HCT116 (cell line): Measurements from ENCODE around the gene MAPKAP1. TPM values are rescaled to one million over a fixed set of nuclear protein-coding genes. Genes with fewer than 3 reads are reported as not detected.

Experiments
- ATAC-seq: fragments of 200-7000 bp; cut with Tn5 transposase; 2 replicates; pipeline ENCODE4 v1.9.1; 2020; ENCODE audit warnings: mild to moderate bottlenecking, moderate library complexity
- BruUV-seq: library from RNA; stranded (reverse); fragments of 400-500 nt; replicated peaks from 2 replicates; lab custom pipeline; 2021; lab: Mats Ljungman, UMichigan
- CTCF ChIA-PET: fragments of 300-600 bp; sonication (Branson Sonifier 250); formaldehyde crosslinking; loops from one replicate; lab custom pipeline; 2021; ENCODE audit warnings: antibody characterized with exemption; lab: Charles Lee
- POLR2A ChIA-PET: fragments of 300-600, 350-600 bp; sonication (Branson Sonifier 250); formaldehyde crosslinking; loops from one replicate; lab custom pipeline; 2021; ENCODE audit warnings: antibody characterized with exemption; lab: Charles Lee
- RAD21 ChIA-PET, 2 experiments: fragments of 300-600 bp; sonication (Branson Sonifier 250); formaldehyde crosslinking; loops; one replicate each; lab custom pipeline; 2023; ENCODE audit warnings: low total read pairs in 2 of 2; ENCODE audit not compliant: uncharacterized antibody in 2 of 2, unreplicated experiment in 2 of 2, low non-redundant PET in 1 of 2; lab: Charles Lee
- DNase-seq: peaks from one replicate; pipeline ENCODE4 v3.0.0-alpha.2; 2010; ENCODE audit warnings: low read depth, low spot score
- H2AFZ ChIP-seq: fragments of 200-600 bp; shearing (Covaris generic), sonication (generic); 2 replicates; pipeline ENCODE4 v1.6.1; 2017; ENCODE audit warnings: low read depth, mixed run types, mixed read lengths, antibody characterized with exemption, low read length; ENCODE audit not compliant: poor library complexity, severe bottlenecking
- H3K27ac ChIP-seq: 2 replicates; pipeline ENCODE4 v1.5.1; 2012; ENCODE audit warnings: low read depth, low read length
- H3K27me3 ChIP-seq: fragments of 200-600 bp; sonication (generic); 2 replicates; pipeline ENCODE4 v1.6.1; 2016; ENCODE audit warnings: mixed run types, low read length, mixed read lengths; ENCODE audit not compliant: insufficient read depth
- H3K36me3 ChIP-seq, 2 experiments: fragments of 200-500 bp in 1 of 2; fragments of 200-600 bp in 1 of 2; sonication (Bioruptor generic) in 1 of 2; sonication (generic) in 1 of 2; 2 replicates each; pipeline versions ENCODE4 v1.5.1 to v1.6.1; 2014 to 2016; ENCODE audit warnings: low read length in 2 of 2, inconsistent platforms in 1 of 2, mixed read lengths in 1 of 2, mixed run types in 1 of 2; ENCODE audit not compliant: insufficient read depth in 2 of 2, control insufficient read depth in 1 of 2
- H3K4me1 ChIP-seq, 2 experiments: fragments of 200-600 bp in 1 of 2; sonication (generic) in 1 of 2; 2 replicates each; pipeline versions ENCODE4 v1.5.1 to v1.6.1; 2012 to 2017; ENCODE audit warnings: low read length in 2 of 2, inconsistent platforms in 1 of 2, mild to moderate bottlenecking in 1 of 2, mixed read lengths in 1 of 2, mixed run types in 1 of 2, moderate library complexity in 1 of 2; ENCODE audit not compliant: insufficient read depth in 2 of 2, control insufficient read depth in 1 of 2
- H3K4me2 ChIP-seq: fragments of 200-600 bp; sonication (generic); 2 replicates; pipeline ENCODE4 v1.6.1; 2017; ENCODE audit warnings: mixed run types, low read length, mixed read lengths
- H3K4me3 ChIP-seq, 2 experiments: fragments of 200-600 bp in 1 of 2; sonication (generic) in 1 of 2; replicated peaks in 1 of 2; 2 replicates each; pipeline ENCODE4 v1.5.1; 2011 to 2016; ENCODE audit warnings: low read length in 2 of 2, control low read depth in 1 of 2, low read depth in 1 of 2, mild to moderate bottlenecking in 1 of 2, mixed read lengths in 1 of 2, mixed run types in 1 of 2
- H3K79me2 ChIP-seq: fragments of 200-600 bp; sonication (generic); 2 replicates; pipeline ENCODE4 v1.6.1; 2017; ENCODE audit warnings: mild to moderate bottlenecking, mixed run types, low read length, moderate library complexity, mixed read lengths; ENCODE audit not compliant: insufficient read depth
- H3K9ac ChIP-seq: fragments of 200-600 bp; sonication (generic); 2 replicates; pipeline ENCODE4 v1.6.1; 2016; ENCODE audit warnings: low read length, mixed read lengths
- H3K9me2 ChIP-seq: fragments of 200-600 bp; sonication (generic), shearing (Covaris generic); 2 replicates; pipeline ENCODE4 v1.6.1; 2017; ENCODE audit warnings: mixed run types, mild to moderate bottlenecking, moderate library complexity; ENCODE audit not compliant: insufficient read depth
- H3K9me3 ChIP-seq, 2 experiments: fragments of 200-500 bp in 1 of 2; fragments of 200-600 bp in 1 of 2; sonication (Bioruptor generic) in 1 of 2; sonication (generic) in 1 of 2; 2 replicates each; pipeline ENCODE4 v1.6.1; 2014 to 2017; ENCODE audit warnings: low read length in 2 of 2, mixed read lengths in 2 of 2, inconsistent platforms in 1 of 2, low read depth in 1 of 2, mild to moderate bottlenecking in 1 of 2, mixed run types in 1 of 2, moderate library complexity in 1 of 2; ENCODE audit not compliant: control insufficient read depth in 1 of 2, insufficient read depth in 1 of 2
- H4K20me1 ChIP-seq: fragments of 200-600 bp; sonication (generic), shearing (Covaris generic); 2 replicates; pipeline ENCODE4 v1.6.1; 2017; ENCODE audit warnings: mixed run types, mild to moderate bottlenecking, moderate library complexity; ENCODE audit not compliant: insufficient read depth
- ATF3 ChIP-seq: IDR thresholded peaks from 2 replicates; pipeline ENCODE4 v1.6.1; 2012
- CEBPB ChIP-seq: IDR thresholded peaks from 2 replicates; pipeline ENCODE4 v1.6.1; 2012; ENCODE audit warnings: low read depth
- ELF1 ChIP-seq: IDR thresholded peaks from 2 replicates; pipeline ENCODE4 v1.6.1; 2012; ENCODE audit warnings: low read depth, borderline replicate concordance
- EZH2 ChIP-seq: fragments of 200-600 bp; sonication (generic); IDR thresholded peaks from 2 replicates; pipeline ENCODE4 v1.6.1; 2017; ENCODE audit warnings: antibody characterized with exemption, mixed run types
- FOSL1 ChIP-seq: IDR thresholded peaks from 2 replicates; pipeline ENCODE4 v1.6.1; 2012; ENCODE audit warnings: low read depth
- POLR2AphosphoS5 ChIP-seq: IDR thresholded peaks from 2 replicates; pipeline ENCODE4 v1.6.1; 2011; ENCODE audit warnings: mild to moderate bottlenecking, low read depth, low read length, moderate library complexity
- REST ChIP-seq: IDR thresholded peaks from 2 replicates; pipeline ENCODE4 v1.6.1; 2012; ENCODE audit warnings: low read depth
- SIN3A ChIP-seq: IDR thresholded peaks from 2 replicates; pipeline ENCODE4 v1.6.1; 2012; ENCODE audit warnings: low read depth
- SRF ChIP-seq: IDR thresholded peaks from 2 replicates; pipeline ENCODE4 v1.6.1; 2012; ENCODE audit warnings: low read depth
- TCF7L2 ChIP-seq: IDR thresholded peaks from 2 replicates; pipeline ENCODE4 v1.7.0; 2011; ENCODE audit warnings: borderline replicate concordance, inconsistent platforms; ENCODE audit not compliant: insufficient read depth, insufficient read length; ENCODE audit errors: extremely low read depth
- ZNF274 ChIP-seq: fragments of 200-500 bp; sonication (Bioruptor generic); IDR thresholded peaks from 2 replicates; pipeline ENCODE4 v1.6.1; 2014; ENCODE audit warnings: mild to moderate bottlenecking, low read depth, low read length, inconsistent platforms
- intact Hi-C: fragments of 100-400 bp; cut with micrococcal nuclease; formaldehyde crosslinking; loops from 2 replicates; pipeline ENCODE4 v1.10.0; 2022
- total RNA-seq: library from RNA; stranded (reverse); gene quantifications from one replicate; pipeline ENCODE4 v1.2.1, GENCODE V29; 2021; ENCODE audit not compliant: unreplicated experiment
- TF ChIP-seq, protein P1 (sequence below): IDR thresholded peaks from 2 replicates; pipeline ENCODE4 v1.6.1; 2011; ENCODE audit warnings: mild to moderate bottlenecking, low read length, moderate library complexity; ENCODE audit not compliant: insufficient replicate concordance; ENCODE audit errors: extremely low read depth

MAPKAP1 gene
- total RNA-seq, 1 experiment from 2014 or later = 72.5 TPM

DNA sequence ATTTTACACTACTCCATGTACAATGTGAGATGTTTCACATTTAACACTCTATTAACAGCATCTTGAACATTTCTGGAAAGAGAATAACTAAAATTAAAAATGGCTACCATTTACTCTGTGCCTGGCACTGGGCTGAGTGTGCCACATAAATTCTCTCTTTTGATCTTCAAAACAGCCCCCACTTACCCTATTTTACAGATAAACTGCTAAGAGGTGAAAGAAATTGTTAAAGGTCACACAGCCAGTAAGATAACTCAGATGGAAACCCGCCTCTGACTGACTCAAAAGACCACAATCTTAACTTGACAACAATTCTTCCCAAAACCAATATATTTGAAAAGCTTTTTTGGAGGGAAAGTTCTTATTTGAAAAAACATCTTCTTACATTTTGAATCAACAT lies 97.3 kb downstream of the MAPKAP1 start:
- DNase-seq (no peak), ATAC-seq (no peak)
- no peak overlapping the region for H2AFZ ChIP-seq
- no peaks in the 10 kb centered on the region for H3K9me2 ChIP-seq
- no peaks in the 10 kb centered on the region for H3K27me3 ChIP-seq
- no peak overlapping the region for H3K4me2 ChIP-seq
- H3K4me3 ChIP-seq = no peak overlapping the region
- ChIA-PET POLR2A (no interaction called here), RAD21 (no interaction called here), CTCF (no interaction called here)
- no TSS peak for BruUV-seq
- H3K27ac ChIP-seq = no peak overlapping the region
- peaks cover 57% of the 10 kb centered on the region for H3K79me2 ChIP-seq
- intact Hi-C loops = no loop called here
- H4K20me1 ChIP-seq = peaks cover 7% of the 10 kb centered on the region; the same call in 1 of the 2 replicates
- no peaks in the 10 kb centered on the region for H3K4me1 ChIP-seq
- H3K9ac ChIP-seq = no peak overlapping the region
- H3K36me3 ChIP-seq = no peaks in the 10 kb centered on the region
- no peaks in the 10 kb centered on the region for H3K9me3 ChIP-seq
- TF ChIP-seq FOSL1 (no peak), REST (no peak), ATF3 (no peak)

- Histone ChIP-seq H3K27me3 (no peaks in the 10 kb centered on the region), H3K4me2 (no peak overlapping the region), H2AFZ (no peak overlapping the region), H3K4me3 (no peak overlapping the region), H3K9me3 (no peaks in the 10 kb centered on the region), H4K20me1 (peaks cover 7% of the 10 kb centered on the region; the same call in 1 of the 2 replicates), H3K27ac (no peak overlapping the region), H3K9me2 (no peaks in the 10 kb centered on the region), H3K79me2 (peaks cover 61% of the 10 kb centered on the region), H3K4me1 (no peaks in the 10 kb centered on the region), H3K36me3 (no peaks in the 10 kb centered on the region), H3K9ac (no peak overlapping the region)
- ChIA-PET CTCF (no interaction called here), RAD21 (no interaction called here), POLR2A (no interaction called here)
- no peak for DNase-seq
- no peak for ATAC-seq
- intact Hi-C loops = no loop called here
- BruUV-seq = no TSS peak
- no peak for TF ChIP-seq POLR2AphosphoS5
- TF ChIP-seq CEBPB = no peak
- TF ChIP-seq EZH2 = no peak
- TF ChIP-seq ELF1 = no peak
- no peak for TF ChIP-seq SRF
- TF ChIP-seq TCF7L2 = no peak
- TF ChIP-seq SIN3A = no peak
- no peak for TF ChIP-seq ZNF274
- TF ChIP-seq FOSL1 = no peak
- TF ChIP-seq, protein P1, sequence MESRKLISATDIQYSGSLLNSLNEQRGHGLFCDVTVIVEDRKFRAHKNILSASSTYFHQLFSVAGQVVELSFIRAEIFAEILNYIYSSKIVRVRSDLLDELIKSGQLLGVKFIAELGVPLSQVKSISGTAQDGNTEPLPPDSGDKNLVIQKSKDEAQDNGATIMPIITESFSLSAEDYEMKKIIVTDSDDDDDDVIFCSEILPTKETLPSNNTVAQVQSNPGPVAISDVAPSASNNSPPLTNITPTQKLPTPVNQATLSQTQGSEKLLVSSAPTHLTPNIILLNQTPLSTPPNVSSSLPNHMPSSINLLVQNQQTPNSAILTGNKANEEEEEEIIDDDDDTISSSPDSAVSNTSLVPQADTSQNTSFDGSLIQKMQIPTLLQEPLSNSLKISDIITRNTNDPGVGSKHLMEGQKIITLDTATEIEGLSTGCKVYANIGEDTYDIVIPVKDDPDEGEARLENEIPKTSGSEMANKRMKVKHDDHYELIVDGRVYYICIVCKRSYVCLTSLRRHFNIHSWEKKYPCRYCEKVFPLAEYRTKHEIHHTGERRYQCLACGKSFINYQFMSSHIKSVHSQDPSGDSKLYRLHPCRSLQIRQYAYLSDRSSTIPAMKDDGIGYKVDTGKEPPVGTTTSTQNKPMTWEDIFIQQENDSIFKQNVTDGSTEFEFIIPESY = no peak
These were observed 98.4 kb downstream of the MAPKAP1 start for GRCh38 chr9:125608489-125609224.
